Hematopoietic multipotent progenitor cell treated with erythropoietin and hydrocortisone succinate and interleukin-3 and kit ligand, for 4 days (in vitro differentiated cells): ENCODE data around the gene FRA10AC1.

Experiments
- DNase-seq: peaks from one replicate; pipeline ENCODE4 v3.0.0-alpha.2; 2015

The FRA10AC1 gene

DNA sequence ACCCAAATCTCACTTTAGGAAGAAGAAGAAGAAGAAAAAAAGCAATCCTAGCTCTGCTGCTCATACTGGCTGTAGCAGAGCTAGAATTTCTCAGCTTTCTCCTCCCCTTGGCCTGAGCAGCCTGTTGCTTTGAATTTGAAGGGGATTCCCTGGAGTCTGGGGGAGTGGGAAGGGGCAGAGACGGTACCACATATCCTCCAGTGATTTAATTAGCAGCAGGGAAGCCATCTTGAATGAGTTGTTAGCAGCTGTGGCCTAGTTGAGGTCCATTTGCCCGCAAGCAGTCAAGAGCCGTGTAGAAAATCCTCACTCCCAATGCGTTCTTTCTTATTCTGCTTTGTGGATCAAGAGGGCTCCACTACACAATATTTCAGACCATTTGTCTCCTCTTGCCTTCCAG lies 73.5 kb downstream of the FRA10AC1 start:
- no peak for DNase-seq

DNA sequence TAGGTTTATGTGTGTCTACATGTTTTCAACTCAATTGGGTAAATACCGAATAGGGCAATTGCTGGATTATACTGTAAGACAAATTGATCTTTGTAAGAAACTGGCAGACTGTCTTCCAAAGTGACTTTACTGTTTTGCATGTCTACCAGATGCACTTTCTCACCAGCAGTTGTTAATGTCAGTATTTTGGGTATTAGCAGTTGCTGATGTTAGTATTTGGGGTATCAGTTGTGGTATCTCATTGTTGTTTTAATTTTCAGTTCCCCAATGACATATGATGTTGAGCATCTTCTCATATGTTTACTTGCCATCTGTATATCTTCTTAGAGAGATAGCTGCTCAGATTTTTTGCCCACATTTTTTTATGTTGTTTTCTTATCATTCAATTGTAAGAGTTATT lies 79.5 kb downstream of the FRA10AC1 start:
- no peak for DNase-seq

DNA sequence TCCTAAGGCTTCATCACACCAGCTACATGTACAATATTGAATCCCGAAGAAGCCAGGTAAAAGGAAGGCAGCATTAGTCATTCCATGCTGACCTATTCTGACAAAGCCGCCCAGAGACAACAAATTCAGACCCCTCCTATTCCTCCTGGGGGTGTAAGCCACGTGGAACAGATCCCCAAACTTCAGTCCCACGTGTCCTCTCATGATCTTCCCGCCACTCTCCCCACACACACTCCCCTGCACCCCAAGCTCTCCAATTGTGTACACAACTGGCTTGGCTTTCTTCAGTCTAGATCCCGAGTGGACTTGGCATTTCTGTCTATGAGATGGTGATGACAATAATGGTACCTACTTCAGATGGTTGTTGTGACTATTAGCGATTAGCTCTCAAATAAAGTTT lies 81.5 kb downstream of the FRA10AC1 start:
- DNase-seq: no peak
